Choroid plexus epithelial cell (primary cell): Measurements from ENCODE around the gene IL26.

Experiments used
- DNase-seq: peaks from one replicate; pipeline ENCODE4 v3.0.0-alpha.2; 2010; ENCODE audit warnings: low read depth
- H3K4me3 ChIP-seq: 2 replicates; pipeline ENCODE4 v1.5.1; 2011; ENCODE audit warnings: low read depth, mild to moderate bottlenecking, control low read depth, low read length, moderate library complexity
- TF ChIP-seq, protein P1 (sequence below): conservative IDR thresholded peaks from 2 replicates; pipeline ENCODE4 v1.5.1; 2011; ENCODE audit warnings: low read depth, mild to moderate bottlenecking, control low read depth, inconsistent platforms, low read length, moderate library complexity

The IL26 gene

GRCh38 chr12:68198507-68199086, 27.0 kb downstream of the IL26 start:
- TF ChIP-seq, protein P1, sequence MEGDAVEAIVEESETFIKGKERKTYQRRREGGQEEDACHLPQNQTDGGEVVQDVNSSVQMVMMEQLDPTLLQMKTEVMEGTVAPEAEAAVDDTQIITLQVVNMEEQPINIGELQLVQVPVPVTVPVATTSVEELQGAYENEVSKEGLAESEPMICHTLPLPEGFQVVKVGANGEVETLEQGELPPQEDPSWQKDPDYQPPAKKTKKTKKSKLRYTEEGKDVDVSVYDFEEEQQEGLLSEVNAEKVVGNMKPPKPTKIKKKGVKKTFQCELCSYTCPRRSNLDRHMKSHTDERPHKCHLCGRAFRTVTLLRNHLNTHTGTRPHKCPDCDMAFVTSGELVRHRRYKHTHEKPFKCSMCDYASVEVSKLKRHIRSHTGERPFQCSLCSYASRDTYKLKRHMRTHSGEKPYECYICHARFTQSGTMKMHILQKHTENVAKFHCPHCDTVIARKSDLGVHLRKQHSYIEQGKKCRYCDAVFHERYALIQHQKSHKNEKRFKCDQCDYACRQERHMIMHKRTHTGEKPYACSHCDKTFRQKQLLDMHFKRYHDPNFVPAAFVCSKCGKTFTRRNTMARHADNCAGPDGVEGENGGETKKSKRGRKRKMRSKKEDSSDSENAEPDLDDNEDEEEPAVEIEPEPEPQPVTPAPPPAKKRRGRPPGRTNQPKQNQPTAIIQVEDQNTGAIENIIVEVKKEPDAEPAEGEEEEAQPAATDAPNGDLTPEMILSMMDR, result no peak
- DNase-seq, result no peak
- no peak overlapping the region for H3K4me3 ChIP-seq

GRCh38 chr12:68190301-68190700, 35.3 kb downstream of the IL26 start:
- no peak for DNase-seq
- TF ChIP-seq, protein P1, result no peak
- H3K4me3 ChIP-seq, result no peak overlapping the region

DNA sequence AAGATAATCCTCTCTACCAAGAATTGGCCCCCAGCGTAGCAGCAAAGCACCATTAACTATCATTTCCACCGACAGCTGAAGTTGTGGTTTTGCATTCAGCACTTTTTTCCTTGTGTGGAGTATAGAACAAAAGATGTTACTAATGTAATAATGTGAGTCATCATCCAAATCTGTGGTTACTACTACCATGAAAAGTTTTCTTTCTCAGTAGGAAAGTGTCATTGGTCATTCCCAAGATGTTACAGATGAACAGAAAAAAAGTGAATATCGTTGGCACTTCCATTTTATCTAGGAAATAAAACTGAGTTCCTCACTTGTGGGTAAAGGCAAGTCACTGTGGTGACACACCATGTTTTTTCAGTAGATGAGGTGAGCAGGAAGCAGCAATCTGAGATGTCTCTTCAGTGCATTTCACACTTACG, 35.8 kb downstream of the IL26 start:
- no peak overlapping the region for H3K4me3 ChIP-seq
- TF ChIP-seq, protein P1, result no peak
- peak; percentile 81 for DNase-seq

- H3K4me3 ChIP-seq, result no peak overlapping the region
- TF ChIP-seq, protein P1, result no peak
- DNase-seq, result no peak
These were observed 40.0 kb downstream of the IL26 start for GRCh38 chr12:68185598-68185997.

DNA sequence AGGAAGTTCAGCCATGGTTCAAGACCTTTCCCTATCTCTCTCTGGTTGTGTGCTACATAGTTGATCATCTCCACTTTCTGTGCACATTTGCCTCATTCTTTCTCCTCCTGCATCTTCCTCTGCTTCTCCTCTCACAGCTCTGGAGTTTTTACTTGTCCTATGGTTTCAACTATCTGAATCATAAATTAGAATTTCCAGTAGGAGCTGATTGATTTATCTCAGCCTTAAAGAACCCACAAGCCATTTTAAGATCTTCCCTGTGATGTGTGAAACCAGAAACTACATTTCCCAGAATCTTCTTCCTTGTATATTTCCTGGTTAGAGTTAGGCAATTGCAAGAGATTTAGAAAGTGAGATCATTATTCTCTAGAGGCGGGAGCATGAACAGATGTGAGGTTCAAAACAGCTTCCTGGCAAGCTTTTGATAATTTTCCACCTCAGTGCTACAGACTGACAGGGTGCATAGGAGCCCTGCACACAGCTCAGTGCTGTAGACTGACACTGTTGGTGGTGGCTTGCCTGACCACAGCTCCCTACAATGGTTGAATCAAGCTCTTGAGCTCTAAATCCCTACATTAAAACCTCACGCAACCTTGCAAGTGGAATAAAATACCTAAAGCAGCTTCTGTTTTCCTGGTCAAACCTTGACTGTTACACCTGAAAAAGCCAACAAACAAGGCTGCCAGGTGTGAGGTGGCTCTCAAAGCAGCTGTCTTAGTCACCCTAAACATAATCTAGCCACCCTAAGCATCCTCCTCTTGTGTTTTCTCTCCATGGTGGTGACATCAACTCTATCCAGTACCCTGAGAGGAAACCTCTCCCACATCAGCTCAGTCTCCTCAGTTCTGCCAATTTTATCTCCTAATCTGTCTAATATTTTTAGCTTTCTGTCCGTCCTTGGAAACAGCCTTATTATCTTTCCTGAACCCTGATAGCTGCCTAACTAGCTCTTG, 44.5 kb downstream of the IL26 start:
- H3K4me3 ChIP-seq, result no peak overlapping the region
- TF ChIP-seq, protein P1, result no peak
- peak; percentile 57 for DNase-seq

- TF ChIP-seq, protein P1, result no peak
- no peak for DNase-seq
- H3K4me3 ChIP-seq, result no peak overlapping the region
These were observed 46.7 kb downstream of the IL26 start for GRCh38 chr12:68178774-68179439.
